Measurements from ENCODE around the gene ZNF800. TPM values are rescaled to one million over a fixed set of nuclear protein-coding genes. Genes with fewer than 3 reads are reported as not detected.

The ZNF800 gene
- total and polyA plus RNA-seq, 8 donors, result 3.8 to 41.9 (median 20.9) TPM

DNA sequence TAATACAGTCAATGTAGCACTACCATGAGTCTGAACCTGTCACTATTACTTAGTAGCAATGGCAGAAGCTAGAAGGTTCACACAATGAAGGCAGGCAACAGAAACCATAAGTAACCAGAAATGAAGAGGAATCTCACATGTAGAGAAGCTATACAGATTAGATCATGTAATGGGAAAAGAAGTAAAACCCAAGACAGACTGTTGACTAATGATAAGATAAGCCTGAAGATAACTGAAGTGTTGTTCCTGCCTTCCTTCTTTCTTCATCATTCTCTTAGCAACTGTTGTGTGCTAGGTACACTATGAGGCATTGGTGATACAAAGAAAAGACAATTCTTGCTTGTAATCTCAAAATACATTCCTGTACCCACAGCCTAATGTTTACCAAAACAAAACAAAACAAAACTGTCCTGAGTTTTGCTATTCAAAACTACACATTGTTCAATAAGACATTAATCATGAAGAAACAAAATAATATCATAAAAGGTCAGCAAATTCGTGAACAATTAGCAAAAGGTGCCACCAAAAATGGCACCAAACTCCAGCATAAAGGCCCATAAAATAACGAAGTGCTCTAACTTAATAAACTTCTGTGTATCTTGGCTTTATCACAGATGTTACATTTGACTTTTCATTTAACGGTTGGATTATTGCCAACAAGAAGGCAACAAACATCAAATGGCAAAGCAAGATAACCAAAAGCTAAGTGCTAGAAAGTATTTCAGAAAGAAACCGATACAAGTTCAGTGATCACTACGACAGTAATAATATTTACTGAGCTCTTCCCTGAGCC is 27.1 kb downstream of the ZNF800 start:
- peaks cover 0 to 69% (median 46%) of the 10 kb centered on the region in 4 donors for H3K36me3 ChIP-seq
- H3K27me3 ChIP-seq, result no peaks in the 10 kb centered on the region
- no peak overlapping the region for H3K4me3 ChIP-seq
- intact Hi-C loops (cut with DNase I; ENCODE audit: low total_unique reads), result no loop called here
- H3K9me3 ChIP-seq, result no peaks in the 10 kb centered on the region
- H3K4me1 ChIP-seq, result peaks cover 0 to 11% (median 4%) of the 10 kb centered on the region in 4 donors
- DNase-seq, result no peak
- TF ChIP-seq EP300 (IDR thresholded peaks at IDR 0.05) (no peak), POLR2A (IDR thresholded peaks at IDR 0.05) (no peak), POLR2AphosphoS5 (IDR thresholded peaks at IDR 0.05) (no peak)
- TF ChIP-seq, protein P1, sequence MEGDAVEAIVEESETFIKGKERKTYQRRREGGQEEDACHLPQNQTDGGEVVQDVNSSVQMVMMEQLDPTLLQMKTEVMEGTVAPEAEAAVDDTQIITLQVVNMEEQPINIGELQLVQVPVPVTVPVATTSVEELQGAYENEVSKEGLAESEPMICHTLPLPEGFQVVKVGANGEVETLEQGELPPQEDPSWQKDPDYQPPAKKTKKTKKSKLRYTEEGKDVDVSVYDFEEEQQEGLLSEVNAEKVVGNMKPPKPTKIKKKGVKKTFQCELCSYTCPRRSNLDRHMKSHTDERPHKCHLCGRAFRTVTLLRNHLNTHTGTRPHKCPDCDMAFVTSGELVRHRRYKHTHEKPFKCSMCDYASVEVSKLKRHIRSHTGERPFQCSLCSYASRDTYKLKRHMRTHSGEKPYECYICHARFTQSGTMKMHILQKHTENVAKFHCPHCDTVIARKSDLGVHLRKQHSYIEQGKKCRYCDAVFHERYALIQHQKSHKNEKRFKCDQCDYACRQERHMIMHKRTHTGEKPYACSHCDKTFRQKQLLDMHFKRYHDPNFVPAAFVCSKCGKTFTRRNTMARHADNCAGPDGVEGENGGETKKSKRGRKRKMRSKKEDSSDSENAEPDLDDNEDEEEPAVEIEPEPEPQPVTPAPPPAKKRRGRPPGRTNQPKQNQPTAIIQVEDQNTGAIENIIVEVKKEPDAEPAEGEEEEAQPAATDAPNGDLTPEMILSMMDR (IDR thresholded peaks at IDR 0.05), result no peak
- no peak overlapping the region for H3K27ac ChIP-seq
- 46 to 72% (median 58%) methylated on average over 5 of the region's 5 CpGs for WGBS, 5 donors

DNA sequence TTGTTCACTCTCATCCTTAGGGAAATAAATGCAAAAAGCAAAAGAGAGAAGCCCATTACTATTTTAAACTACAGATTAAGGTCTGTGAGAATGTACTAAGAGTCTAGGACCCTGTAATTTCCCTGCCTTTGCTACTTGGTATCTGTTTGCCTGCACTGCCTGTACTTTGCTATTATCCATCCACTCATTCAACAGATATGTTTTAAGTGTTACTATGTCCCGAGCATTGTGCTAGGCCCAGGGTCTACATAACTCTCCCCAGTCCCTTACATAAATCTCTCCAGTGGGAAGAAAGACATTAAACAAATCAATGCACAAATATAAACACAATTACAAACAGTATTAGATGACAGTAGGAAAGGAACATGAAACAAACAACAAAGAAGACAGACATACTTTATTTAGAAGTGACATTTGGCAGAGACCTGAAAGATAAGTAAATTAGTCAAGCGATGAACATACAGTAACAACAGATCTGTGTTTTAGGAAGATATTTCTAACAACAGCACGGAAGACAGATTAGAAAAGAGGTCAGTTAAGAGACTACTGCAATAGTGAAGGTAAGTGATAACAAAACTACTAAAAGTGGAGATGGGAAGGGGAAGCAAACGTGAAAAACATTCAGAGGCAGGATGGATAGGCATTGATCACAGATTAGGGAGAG is 30.0 kb downstream of the ZNF800 start:
- no peak overlapping the region for H3K4me3 ChIP-seq
- TF ChIP-seq POLR2AphosphoS5 (IDR thresholded peaks at IDR 0.05) (no peak), POLR2A (IDR thresholded peaks at IDR 0.05) (no peak), EP300 (IDR thresholded peaks at IDR 0.05) (no peak)
- TF ChIP-seq, protein P1 (IDR thresholded peaks at IDR 0.05), result no peak
- peaks cover 0 to 51% (median 32%) of the 10 kb centered on the region in 4 donors for H3K36me3 ChIP-seq
- H3K4me1 ChIP-seq, result peaks cover 0 to 11% (median 4%) of the 10 kb centered on the region in 4 donors
- 81 to 89% (median 83%) methylated on average over 4 of the region's 4 CpGs for WGBS, 5 donors
- intact Hi-C loops (cut with DNase I; ENCODE audit: low total_unique reads), result no loop called here
- no peaks in the 10 kb centered on the region for H3K27me3 ChIP-seq
- no peak for DNase-seq
- no peak overlapping the region for H3K27ac ChIP-seq
- H3K9me3 ChIP-seq, result no peaks in the 10 kb centered on the region

DNA sequence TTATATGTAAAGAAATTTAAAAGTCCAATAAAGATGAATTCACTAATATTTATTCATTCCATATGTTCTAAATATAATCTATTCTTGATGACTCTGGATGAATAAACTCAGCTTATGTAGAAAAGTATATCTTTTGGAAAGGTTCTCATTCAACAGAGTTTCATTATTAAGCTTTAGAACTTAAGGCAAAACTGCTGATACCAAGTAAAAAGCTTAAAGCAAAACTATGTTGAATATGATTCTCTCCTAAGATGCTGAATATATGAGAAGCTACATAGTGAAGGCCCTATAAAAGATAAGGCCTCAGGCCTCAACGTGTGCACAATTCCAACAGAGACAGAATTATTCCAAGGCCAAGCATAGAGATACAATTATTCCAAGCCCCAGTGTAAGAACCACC is 30.8 kb downstream of the ZNF800 start:
- no peaks in the 10 kb centered on the region for H3K9me3 ChIP-seq
- no peak for DNase-seq
- peaks cover 0 to 53% (median 32%) of the 10 kb centered on the region in 4 donors for H3K36me3 ChIP-seq
- intact Hi-C loops (cut with DNase I; ENCODE audit: low total_unique reads), result no loop called here
- WGBS, 5 donors, result 74 to 100% (median 92%) methylated on average over 1 of the region's 1 CpG
- H3K27ac ChIP-seq, result no peak overlapping the region
- no peak for TF ChIP-seq EP300 (IDR thresholded peaks at IDR 0.05)
- TF ChIP-seq, protein P1 (IDR thresholded peaks at IDR 0.05), result no peak
- TF ChIP-seq POLR2A (IDR thresholded peaks at IDR 0.05), result no peak
- no peak for TF ChIP-seq POLR2AphosphoS5 (IDR thresholded peaks at IDR 0.05)
- peaks cover 0 to 9% (median 4%) of the 10 kb centered on the region in 4 donors for H3K4me1 ChIP-seq
- no peak overlapping the region for H3K4me3 ChIP-seq
- H3K27me3 ChIP-seq, result no peaks in the 10 kb centered on the region

- no peak overlapping the region for H3K4me3 ChIP-seq
- intact Hi-C loops (cut with DNase I; ENCODE audit: low total_unique reads), result no loop called here
- peaks cover 0 to 51% (median 35%) of the 10 kb centered on the region in 4 donors for H3K36me3 ChIP-seq
- no peaks in the 10 kb centered on the region for H3K9me3 ChIP-seq
- DNase-seq, result no peak
- H3K27ac ChIP-seq, result no peak overlapping the region
- H3K27me3 ChIP-seq, result no peaks in the 10 kb centered on the region
- TF ChIP-seq EP300 (IDR thresholded peaks at IDR 0.05), result no peak
- no peak for TF ChIP-seq POLR2A (IDR thresholded peaks at IDR 0.05)
- TF ChIP-seq POLR2AphosphoS5 (IDR thresholded peaks at IDR 0.05), result no peak
- TF ChIP-seq, protein P1 (IDR thresholded peaks at IDR 0.05), result no peak
- 97 to 100% (median 97%) methylated on average over 1 of the region's 1 CpG for WGBS, 5 donors
- no peaks in the 10 kb centered on the region for H3K4me1 ChIP-seq
Measured at GRCh38 chr7:127359011-127359410, 33.5 kb downstream of the ZNF800 start.
